GM19397 (cell line): ENCODE data around the gene RABEP1.
A peak's percentile ranks its signal among the peaks of the same experiment; 100 is the strongest.
"Not testable (repeated sequence)": the region's sequence is repeated elsewhere in the genome, so short reads cannot be mapped to it uniquely, and the experiment has no call there.

Experiments
- ATAC-seq: cut with Tn5 transposase; IDR thresholded peaks from one replicate; pipeline ENCODE4 v1.9.1; 2021; ENCODE audit warnings: mild to moderate bottlenecking, moderate library complexity; ENCODE audit not compliant: unreplicated experiment

The RABEP1 gene

DNA sequence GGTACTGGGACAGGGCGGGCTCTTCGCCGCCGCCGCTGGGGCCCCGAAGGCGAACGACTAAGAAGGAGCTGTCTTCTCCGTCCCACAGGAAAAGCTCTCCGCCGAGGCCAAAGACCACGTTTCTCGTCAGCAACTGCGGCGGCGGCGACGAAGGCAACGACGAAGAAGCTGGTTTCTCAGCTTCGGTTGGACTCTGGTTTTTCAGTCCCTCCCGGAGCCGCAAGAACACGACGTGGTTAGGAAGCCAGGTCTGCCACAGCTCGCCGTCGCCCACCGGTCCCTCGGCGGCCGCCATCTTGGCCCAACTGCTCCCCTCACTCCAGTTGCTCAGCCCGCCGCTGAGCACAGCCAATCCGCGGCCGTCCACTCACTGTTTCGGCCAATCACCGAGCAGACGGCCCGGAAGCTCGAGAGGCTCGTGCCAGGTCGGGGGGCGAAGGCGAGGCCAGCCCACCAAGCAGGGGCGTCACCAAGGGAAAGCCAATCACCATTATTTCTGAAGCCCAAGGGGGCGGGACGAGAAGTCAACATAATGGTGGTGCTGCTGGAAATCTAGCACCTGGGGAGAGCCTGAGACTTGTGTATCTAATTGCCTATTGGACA, 137.4 kb downstream of the RABEP1 start, which contains the start of gene NUP88:
Gene NUP88 (minus strand): TSS at position 307 of the 603 bp plus-strand sequence. CDS start 12 bp downstream, at position 295.
- ATAC-seq = peak; percentile 81

- ATAC-seq = peak; percentile 56
Measured at GRCh38 chr17:5419959-5420653, 138.0 kb downstream of the RABEP1 start, which contains the start of gene RPAIN. Gene RPAIN (plus strand): TSS chr17:5420182. CDS start chr17:5420211, 29 bp downstream.

DNA sequence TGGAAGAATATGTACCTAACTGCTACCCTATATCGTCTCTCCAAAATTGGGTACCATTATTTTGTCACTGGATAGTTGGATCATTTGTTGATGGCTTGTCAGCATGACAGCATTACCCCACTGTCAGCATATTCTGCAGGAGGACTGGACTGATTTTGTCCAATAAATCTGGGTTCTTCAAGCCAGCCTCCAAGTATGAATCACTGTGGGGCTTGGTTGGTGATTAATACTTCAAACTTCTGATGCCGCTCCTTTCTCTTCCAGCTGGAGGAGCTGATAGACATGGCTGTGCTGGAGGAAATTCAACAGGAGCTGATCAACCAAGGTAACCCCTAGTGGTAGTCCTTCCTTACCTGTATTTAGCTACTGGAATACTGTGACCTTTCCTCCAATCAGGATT, 140.4 kb downstream of the RABEP1 start:
- no peak for ATAC-seq

GRCh38 chr17:5424909-5425308, 142.8 kb downstream of the RABEP1 start:
- no peak for ATAC-seq

GRCh38 chr17:5425826-5426225, 143.7 kb downstream of the RABEP1 start:
- ATAC-seq = no peak

GRCh38 chr17:5429191-5429887, 147.3 kb downstream of the RABEP1 start:
- no peak for ATAC-seq

GRCh38 chr17:5430413-5430999, 148.4 kb downstream of the RABEP1 start:
- no peak for ATAC-seq

GRCh38 chr17:5431234-5431633, 149.2 kb downstream of the RABEP1 start:
- ATAC-seq = not testable (repeated sequence)

GRCh38 chr17:5431949-5432556, 150.0 kb downstream of the RABEP1 start:
- ATAC-seq = no peak

DNA sequence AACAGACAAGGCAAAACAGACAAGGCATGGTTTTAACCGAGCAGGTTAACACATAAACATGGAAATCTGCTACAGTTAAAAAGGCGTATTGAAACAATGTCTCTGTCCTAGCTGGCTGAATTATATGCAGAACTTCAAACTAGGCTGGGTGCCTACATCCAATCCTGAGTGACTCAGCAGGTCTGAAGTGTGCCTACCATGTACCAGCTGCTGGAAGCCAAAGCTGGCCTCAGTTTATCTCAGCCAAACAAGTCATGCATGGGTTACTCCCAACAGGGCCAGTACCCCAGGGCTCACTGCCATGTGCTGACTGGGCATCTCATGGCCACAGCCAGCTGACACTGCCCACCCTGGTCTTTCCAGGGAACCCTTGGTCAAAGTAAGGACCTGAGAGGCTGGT, 152.9 kb downstream of the RABEP1 start:
- ATAC-seq = no peak
